ENCODE measurements around the gene TMEM175.

Gene TMEM175

GRCh38 chr4:931960-932712 lies at the start of gene TMEM175, which contains the start of gene GAK:
Gene TMEM175 (plus strand): TSS chr4:932460. CDS start chr4:947740, 15,280 bp downstream.
Gene GAK (minus strand): TSS chr4:932316. CDS start chr4:932187, 129 bp downstream.
- no peak for TF ChIP-seq CTCF (IDR thresholded peaks at IDR 0.05; ENCODE audit: insufficient read depth, low read depth, low read length, missing control alignments)
- peak; percentile 98 for DNase-seq (ENCODE audit: low read depth)
- peak within 1 kb of the TSS; percentile 70 for H3K4me3 ChIP-seq (ENCODE audit: low read depth, low read length)

- H3K4me3 ChIP-seq (ENCODE audit: low read depth, low read length), result no peak overlapping the region
- no peak for TF ChIP-seq CTCF (IDR thresholded peaks at IDR 0.05; ENCODE audit: insufficient read depth, low read depth, low read length, missing control alignments)
- DNase-seq (ENCODE audit: low read depth), result no peak
These were observed 49.6 kb upstream of the TMEM175 start for GRCh38 chr4:882646-883045.

- DNase-seq (ENCODE audit: low read depth), result no peak
- no peak overlapping the region for H3K4me3 ChIP-seq (ENCODE audit: low read depth, low read length)
- no peak for TF ChIP-seq CTCF (IDR thresholded peaks at IDR 0.05; ENCODE audit: insufficient read depth, low read depth, low read length, missing control alignments)
These were observed 48.7 kb upstream of the TMEM175 start for GRCh38 chr4:883377-884095.

- DNase-seq (ENCODE audit: low read depth), result no peak
- TF ChIP-seq CTCF (IDR thresholded peaks at IDR 0.05; ENCODE audit: insufficient read depth, low read depth, low read length, missing control alignments), result no peak
- H3K4me3 ChIP-seq (ENCODE audit: low read depth, low read length), result no peak overlapping the region
These were observed 48.0 kb upstream of the TMEM175 start for GRCh38 chr4:884259-884658.

GRCh38 chr4:884896-885295 lies 47.4 kb upstream of the TMEM175 start:
- TF ChIP-seq CTCF (IDR thresholded peaks at IDR 0.05; ENCODE audit: insufficient read depth, low read depth, low read length, missing control alignments), result no peak
- no peak for DNase-seq (ENCODE audit: low read depth)

GRCh38 chr4:885353-885752 lies 46.9 kb upstream of the TMEM175 start:
- no peak for DNase-seq (ENCODE audit: low read depth)
- no peak overlapping the region for H3K4me3 ChIP-seq (ENCODE audit: low read depth, low read length)
- no peak for TF ChIP-seq CTCF (IDR thresholded peaks at IDR 0.05; ENCODE audit: insufficient read depth, low read depth, low read length, missing control alignments)

More at GRCh38 chr4:884896-885295, 47.4 kb upstream of the TMEM175 start:
- no peak overlapping the region for H3K4me3 ChIP-seq (ENCODE audit: low read depth, low read length)

Data from GM12865 (cell line).